Measurements from ENCODE around the gene PLCL1. TPM values are rescaled to one million over a fixed set of nuclear protein-coding genes. Genes with fewer than 3 reads are reported as not detected.

PLCL1 gene
- total and polyA plus RNA-seq, 2 experiments from 2014 or later = 0.80 to 2.3 TPM

- H3K36me3 ChIP-seq (ENCODE audit: low read depth) = no peaks in the 10 kb centered on the region
- no peaks in the 10 kb centered on the region for H3K9me2 ChIP-seq (ENCODE audit: insufficient read depth)
- no peak overlapping the region for H3K4me2 ChIP-seq (ENCODE audit: unreplicated experiment)
- no peak overlapping the region for H3K27ac ChIP-seq
- peaks cover 13% of the 10 kb centered on the region for H3K4me1 ChIP-seq (ENCODE audit: insufficient read depth)
- H3F3A ChIP-seq (ENCODE audit: insufficient read depth) = peaks cover 12% of the 10 kb centered on the region
- 94 to 100% methylated on average over 1 of the region's 1 CpG for WGBS, 2 experiments (ENCODE audit: low coverage in 1 of 2, low lambda C conversion rate in 2 of 2, missing lambda C conversion rate in 2 of 2)
- TF ChIP-seq EZH2 (IDR thresholded peaks at IDR 0.05; ENCODE audit: insufficient read depth, poor library complexity, severe bottlenecking) = no peak
- DNase-seq = no peak
- no peaks in the 10 kb centered on the region for H3K27me3 ChIP-seq (replicated peaks; ENCODE audit: insufficient read depth)
- H3K4me3 ChIP-seq = no peak overlapping the region
- H3K79me2 ChIP-seq (ENCODE audit: insufficient read depth) = no peaks in the 10 kb centered on the region
- no peaks in the 10 kb centered on the region for H4K20me1 ChIP-seq (ENCODE audit: insufficient read depth)
- in situ Hi-C loops (cut with MboI) = no loop called here
- no peak overlapping the region for H2AFZ ChIP-seq
- no peaks in the 10 kb centered on the region for H3K9me3 ChIP-seq (ENCODE audit: low read depth)
- no peak overlapping the region for H3K9ac ChIP-seq
Measured at GRCh38 chr2:197920088-197920487, 115.7 kb downstream of the PLCL1 start.

GRCh38 chr2:197920592-197921201 lies 116.3 kb downstream of the PLCL1 start:
- peaks cover 7% of the 10 kb centered on the region for H3K4me1 ChIP-seq (ENCODE audit: insufficient read depth)
- no peaks in the 10 kb centered on the region for H4K20me1 ChIP-seq (ENCODE audit: insufficient read depth)
- in situ Hi-C loops (cut with MboI) = no loop called here
- WGBS, 2 experiments (ENCODE audit: low coverage in 1 of 2, low lambda C conversion rate in 2 of 2, missing lambda C conversion rate in 2 of 2) = 69 to 80% methylated on average over 5 of the region's 5 CpGs
- no peak overlapping the region for H3K4me3 ChIP-seq
- H3K9me3 ChIP-seq (ENCODE audit: low read depth) = no peaks in the 10 kb centered on the region
- DNase-seq = no peak
- TF ChIP-seq EZH2 (IDR thresholded peaks at IDR 0.05; ENCODE audit: insufficient read depth, poor library complexity, severe bottlenecking) (no peak), EZH2phosphoT487 (IDR thresholded peaks at IDR 0.05; ENCODE audit: insufficient read depth, low read depth) (no peak)
- no peaks in the 10 kb centered on the region for H3K36me3 ChIP-seq (ENCODE audit: low read depth)
- H3K9me2 ChIP-seq (ENCODE audit: insufficient read depth) = no peaks in the 10 kb centered on the region
- no peaks in the 10 kb centered on the region for H3K27me3 ChIP-seq (replicated peaks; ENCODE audit: insufficient read depth)
- H3K9ac ChIP-seq = no peak overlapping the region
- no peak overlapping the region for H2AFZ ChIP-seq
- H3F3A ChIP-seq (ENCODE audit: insufficient read depth) = peaks cover 8% of the 10 kb centered on the region
- no peak overlapping the region for H3K4me2 ChIP-seq (ENCODE audit: unreplicated experiment)
- no peak overlapping the region for H3K27ac ChIP-seq
- no peaks in the 10 kb centered on the region for H3K79me2 ChIP-seq (ENCODE audit: insufficient read depth)

- peaks cover 11% of the 10 kb centered on the region for H3K4me1 ChIP-seq (ENCODE audit: insufficient read depth)
- H3K36me3 ChIP-seq (ENCODE audit: low read depth) = no peaks in the 10 kb centered on the region
- H4K20me1 ChIP-seq (ENCODE audit: insufficient read depth) = no peaks in the 10 kb centered on the region
- H2AFZ ChIP-seq = no peak overlapping the region
- H3K4me3 ChIP-seq = no peak overlapping the region
- H3K27me3 ChIP-seq (replicated peaks; ENCODE audit: insufficient read depth) = no peaks in the 10 kb centered on the region
- no peak overlapping the region for H3K4me2 ChIP-seq (ENCODE audit: unreplicated experiment)
- in situ Hi-C loops (cut with MboI) = no loop called here
- no peaks in the 10 kb centered on the region for H3K9me2 ChIP-seq (ENCODE audit: insufficient read depth)
- no peaks in the 10 kb centered on the region for H3K79me2 ChIP-seq (ENCODE audit: insufficient read depth)
- no peak for DNase-seq
- TF ChIP-seq EZH2 (IDR thresholded peaks at IDR 0.05; ENCODE audit: insufficient read depth, poor library complexity, severe bottlenecking) = no peak
- no peak for TF ChIP-seq EZH2phosphoT487 (IDR thresholded peaks at IDR 0.05; ENCODE audit: insufficient read depth, low read depth)
- no peak overlapping the region for H3K9ac ChIP-seq
- peaks cover 9% of the 10 kb centered on the region; the same call in 1 of the 2 replicates for H3F3A ChIP-seq (ENCODE audit: insufficient read depth)
- 87 to 92% methylated on average over 5 of the region's 5 CpGs for WGBS, 2 experiments (ENCODE audit: low coverage in 1 of 2, low lambda C conversion rate in 2 of 2, missing lambda C conversion rate in 2 of 2)
- no peaks in the 10 kb centered on the region for H3K9me3 ChIP-seq (ENCODE audit: low read depth)
- no peak overlapping the region for H3K27ac ChIP-seq
Measured at GRCh38 chr2:197924483-197924882, 120.1 kb downstream of the PLCL1 start.

GRCh38 chr2:197925204-197925603 lies 120.8 kb downstream of the PLCL1 start:
- Histone ChIP-seq H3K9me3 (ENCODE audit: low read depth) (no peaks in the 10 kb centered on the region), H3K27ac (no peak overlapping the region), H3K9ac (no peak overlapping the region), H4K20me1 (ENCODE audit: insufficient read depth) (no peaks in the 10 kb centered on the region), H3K36me3 (ENCODE audit: low read depth) (no peaks in the 10 kb centered on the region), H3K4me1 (ENCODE audit: insufficient read depth) (peaks cover 11% of the 10 kb centered on the region), H3K9me2 (ENCODE audit: insufficient read depth) (no peaks in the 10 kb centered on the region), H2AFZ (no peak overlapping the region), H3K4me2 (ENCODE audit: unreplicated experiment) (no peak overlapping the region), H3K4me3 (no peak overlapping the region), H3K79me2 (ENCODE audit: insufficient read depth) (no peaks in the 10 kb centered on the region), H3F3A (ENCODE audit: insufficient read depth) (peaks cover 9% of the 10 kb centered on the region; the same call in 1 of the 2 replicates), H3K27me3 (replicated peaks; ENCODE audit: insufficient read depth) (no peaks in the 10 kb centered on the region)
- DNase-seq = no peak
- in situ Hi-C loops (cut with MboI) = no loop called here
- TF ChIP-seq EZH2phosphoT487 (IDR thresholded peaks at IDR 0.05; ENCODE audit: insufficient read depth, low read depth) (no peak), EZH2 (IDR thresholded peaks at IDR 0.05; ENCODE audit: insufficient read depth, poor library complexity, severe bottlenecking) (no peak)

GRCh38 chr2:197925976-197926375 lies 121.6 kb downstream of the PLCL1 start:
- Histone ChIP-seq H3K9me3 (ENCODE audit: low read depth) (no peaks in the 10 kb centered on the region), H3K79me2 (ENCODE audit: insufficient read depth) (no peaks in the 10 kb centered on the region), H3K4me1 (ENCODE audit: insufficient read depth) (peaks cover 11% of the 10 kb centered on the region), H3K27me3 (replicated peaks; ENCODE audit: insufficient read depth) (no peaks in the 10 kb centered on the region), H3K36me3 (ENCODE audit: low read depth) (no peaks in the 10 kb centered on the region), H3K27ac (no peak overlapping the region), H3K9me2 (ENCODE audit: insufficient read depth) (no peaks in the 10 kb centered on the region), H3K4me2 (ENCODE audit: unreplicated experiment) (no peak overlapping the region), H3F3A (ENCODE audit: insufficient read depth) (peaks cover 9% of the 10 kb centered on the region; the same call in 1 of the 2 replicates), H2AFZ (no peak overlapping the region), H4K20me1 (ENCODE audit: insufficient read depth) (no peaks in the 10 kb centered on the region), H3K9ac (no peak overlapping the region), H3K4me3 (no peak overlapping the region)
- DNase-seq = no peak
- in situ Hi-C loops (cut with MboI) = no loop called here
- TF ChIP-seq EZH2phosphoT487 (IDR thresholded peaks at IDR 0.05; ENCODE audit: insufficient read depth, low read depth) (no peak), EZH2 (IDR thresholded peaks at IDR 0.05; ENCODE audit: insufficient read depth, poor library complexity, severe bottlenecking) (no peak)

Data from GM23248 (cell line).